Right lung (tissue), 5 donors: Measurements from ENCODE around the gene HSD17B12. TPM values are rescaled to one million over a fixed set of nuclear protein-coding genes. Genes with fewer than 3 reads are reported as not detected.

Experiments
- DNase-seq, 2 donors: peaks; one replicate each; pipeline ENCODE4 v3.0.0-alpha.2; 2013
- polyA plus RNA-seq, 5 donors: library from polyadenylated mRNA; unstranded; fragments of 120-200 nt; gene quantifications; one replicate each; pipeline versions ENCODE4 v1.2.1 to v1.2.3, GENCODE V29; 2013; ENCODE audit warnings: inconsistent platforms in 1 of 5, low replicate concordance in 1 of 5; ENCODE audit not compliant: insufficient read length in 5 of 5, insufficient read depth in 1 of 5

The HSD17B12 gene
- polyA plus RNA-seq, 5 donors, result 51.6 to 88.5 (median 74.6) TPM

DNA sequence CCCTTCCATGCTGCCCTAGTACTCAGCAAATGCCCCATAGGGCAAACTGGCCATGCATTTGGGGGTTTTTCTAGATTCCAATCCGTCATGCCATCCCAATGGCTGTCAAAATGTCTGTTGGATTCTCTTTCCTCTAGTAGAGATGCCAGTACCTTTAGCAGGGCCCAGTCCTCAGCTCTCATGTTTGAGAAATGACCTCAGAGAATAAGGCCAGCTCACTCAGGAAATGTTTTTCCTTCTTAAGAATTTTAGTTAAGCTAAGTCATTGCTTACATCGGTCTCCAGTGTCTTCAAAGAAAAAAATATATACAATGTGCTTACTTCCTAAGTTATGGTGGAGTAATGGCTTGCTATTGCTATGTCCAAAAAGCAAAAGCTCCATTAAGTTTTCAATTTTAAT, 186.0 kb downstream of the HSD17B12 start:
- no peak for DNase-seq

DNA sequence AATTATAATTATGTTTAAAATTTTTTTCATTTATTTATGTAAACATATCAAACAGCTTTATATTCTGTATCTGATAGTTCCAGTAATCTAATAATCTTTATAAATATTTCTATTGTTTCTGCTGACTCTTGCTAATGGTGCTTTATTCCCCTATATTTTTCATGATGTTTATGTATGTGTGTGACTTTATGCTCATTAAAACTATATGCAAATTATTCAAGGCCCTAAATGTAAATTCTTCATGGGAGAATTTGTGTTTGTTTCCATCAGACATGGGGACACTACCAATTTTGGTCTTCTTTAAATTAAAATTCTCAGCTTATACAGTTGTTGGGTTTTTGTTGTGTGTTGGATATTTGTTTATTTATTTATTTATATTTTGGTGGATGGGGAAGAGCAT, 186.4 kb downstream of the HSD17B12 start:
- DNase-seq, result no peak

DNA sequence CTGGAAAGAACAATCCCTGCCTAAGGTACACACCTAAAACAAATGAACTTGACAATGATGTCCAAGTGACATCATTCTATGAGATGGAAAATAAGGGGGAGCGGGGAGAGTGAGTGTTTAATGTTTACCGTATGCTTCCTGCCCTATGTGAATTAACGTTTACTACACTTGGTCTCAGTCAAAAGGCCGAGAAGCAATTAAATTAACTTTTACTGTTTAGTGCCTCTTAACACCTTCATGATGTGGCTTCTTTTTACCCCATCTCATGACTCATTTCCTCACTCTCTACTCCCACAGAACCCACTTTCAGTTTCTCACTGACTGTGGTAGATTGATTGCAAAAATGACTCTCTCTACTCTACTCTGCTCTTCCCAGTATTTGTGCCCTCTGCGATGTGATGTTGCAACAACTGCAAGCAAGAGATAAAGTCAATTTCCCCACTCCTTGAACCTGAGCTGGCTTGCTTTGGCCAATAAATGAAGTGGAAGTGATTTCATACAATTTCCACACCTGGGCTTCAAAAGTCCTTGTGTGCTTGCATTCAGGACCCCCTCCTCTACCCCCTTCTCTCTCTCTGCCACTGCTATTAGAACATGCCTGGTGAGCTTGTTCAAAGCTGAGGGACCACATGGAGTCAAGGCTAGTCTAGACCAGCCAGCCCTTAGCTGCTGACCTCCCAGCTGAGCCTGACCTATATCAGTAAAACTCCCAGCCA, 188.5 kb downstream of the HSD17B12 start:
- DNase-seq, result no peak

DNA sequence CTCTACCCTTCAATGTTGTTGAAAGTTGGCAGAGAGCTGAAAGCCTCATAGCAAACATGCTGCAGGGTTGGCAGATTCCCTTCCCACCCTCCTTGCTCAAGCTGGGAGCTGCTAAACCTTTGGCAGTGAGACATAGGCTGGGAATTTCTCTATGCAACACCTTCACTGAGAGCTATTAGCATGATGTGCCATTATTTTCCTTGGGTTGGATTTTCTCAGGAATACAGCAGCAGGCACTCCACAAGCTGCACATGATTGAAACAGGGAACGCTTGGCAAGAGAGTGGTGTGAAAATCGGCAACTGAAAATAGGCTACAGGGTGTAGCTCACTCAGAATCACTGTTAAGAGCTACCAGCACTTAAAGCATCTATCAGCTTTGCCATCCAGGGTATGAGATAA, 190.5 kb downstream of the HSD17B12 start:
- no peak for DNase-seq

DNA sequence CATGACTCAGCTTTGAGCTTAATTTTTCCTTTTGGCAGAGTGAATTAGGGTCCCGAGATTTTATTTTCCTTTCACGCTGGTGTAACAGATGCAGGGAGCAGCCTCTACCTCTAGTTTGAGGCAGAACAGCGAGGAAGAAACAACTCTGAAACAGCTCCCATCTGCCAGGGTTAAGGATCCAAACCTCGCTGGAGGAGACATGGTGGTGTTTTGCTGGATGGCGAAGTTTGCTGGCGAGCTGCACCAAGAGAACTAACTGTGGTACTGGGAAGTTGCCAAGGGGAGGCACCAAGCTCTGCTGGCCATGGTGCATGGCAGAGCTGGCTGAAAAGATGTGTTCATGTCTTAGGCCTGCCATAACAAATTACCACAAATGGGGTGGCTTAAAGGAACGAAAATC, 192.5 kb downstream of the HSD17B12 start:
- DNase-seq, result no peak

DNA sequence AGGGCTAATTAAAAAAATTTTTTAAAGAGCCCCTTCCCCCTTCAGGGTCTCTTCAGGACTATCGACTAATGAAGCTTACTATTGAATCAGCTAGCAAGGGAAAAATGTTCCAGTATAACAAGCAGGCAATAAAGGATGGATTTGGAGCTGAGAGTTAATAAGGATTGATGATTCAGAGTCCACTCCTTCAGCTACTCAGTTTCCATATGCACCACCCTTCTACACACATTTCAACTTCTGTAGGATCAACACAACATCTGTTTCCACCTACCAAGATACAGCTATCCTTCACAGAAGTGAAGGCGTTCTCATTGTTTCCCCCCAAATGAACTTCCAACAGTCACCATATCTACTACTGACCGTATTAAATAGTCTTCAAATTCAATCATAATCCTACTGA, 193.5 kb downstream of the HSD17B12 start:
- DNase-seq, result no peak

DNA sequence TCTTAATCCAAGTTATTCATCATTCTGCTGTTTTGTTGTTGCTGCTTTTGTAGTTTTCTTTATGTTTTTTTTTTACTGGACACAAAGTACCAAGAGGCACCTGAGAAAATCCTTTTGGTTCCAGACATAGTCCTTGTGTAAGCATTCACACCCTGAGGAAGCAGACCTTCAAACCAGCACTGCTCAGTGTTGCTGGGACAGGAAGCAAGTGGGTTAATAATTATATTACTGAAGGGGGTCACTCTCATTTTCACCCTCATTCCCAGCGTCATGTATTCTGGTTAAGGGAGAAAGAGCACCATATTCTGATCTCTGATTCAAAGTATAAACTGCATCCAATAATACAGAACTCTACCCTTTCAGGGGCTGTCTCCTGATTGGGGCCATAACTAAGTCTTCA, 194.2 kb downstream of the HSD17B12 start:
- no peak for DNase-seq

DNA sequence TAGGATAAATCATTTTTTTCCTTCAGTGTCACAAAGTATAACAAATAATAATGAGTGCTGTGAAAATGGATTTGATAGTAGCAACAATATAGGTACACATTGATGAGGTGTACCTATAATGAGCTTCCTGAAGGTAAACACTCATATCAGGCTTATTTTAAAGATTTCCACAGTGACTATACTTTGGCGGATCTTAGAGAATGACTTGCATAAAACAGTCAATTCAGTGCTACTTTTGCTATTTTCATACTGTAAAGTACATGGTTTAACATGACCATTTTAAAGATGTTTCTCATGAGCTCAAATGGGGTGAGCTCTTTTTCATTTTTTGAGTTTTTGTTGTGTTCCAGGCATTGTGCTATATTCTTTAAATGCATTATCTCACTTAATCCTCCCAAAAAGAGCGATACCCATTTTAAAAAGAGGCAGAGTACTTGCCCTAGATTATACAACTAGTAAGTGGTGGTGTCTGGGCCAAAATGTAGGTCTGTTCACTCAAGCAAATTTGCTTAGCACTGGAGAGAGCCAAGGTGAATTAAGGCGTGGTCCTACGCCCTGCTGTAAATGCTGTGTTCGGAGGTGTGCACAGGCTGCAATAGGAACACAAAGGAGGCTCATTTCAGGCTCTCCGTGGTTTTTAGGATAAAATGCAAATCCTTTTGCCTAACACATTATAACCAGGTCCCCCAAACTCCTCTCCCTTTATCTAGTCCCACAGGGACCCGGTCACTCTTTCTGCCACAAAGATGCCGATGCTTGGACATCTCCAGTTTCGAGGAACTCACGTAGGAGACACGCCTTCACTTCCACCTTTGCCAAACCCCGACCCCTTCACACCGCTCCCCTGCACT, 199.5 kb downstream of the HSD17B12 start:
- no peak for DNase-seq

DNA sequence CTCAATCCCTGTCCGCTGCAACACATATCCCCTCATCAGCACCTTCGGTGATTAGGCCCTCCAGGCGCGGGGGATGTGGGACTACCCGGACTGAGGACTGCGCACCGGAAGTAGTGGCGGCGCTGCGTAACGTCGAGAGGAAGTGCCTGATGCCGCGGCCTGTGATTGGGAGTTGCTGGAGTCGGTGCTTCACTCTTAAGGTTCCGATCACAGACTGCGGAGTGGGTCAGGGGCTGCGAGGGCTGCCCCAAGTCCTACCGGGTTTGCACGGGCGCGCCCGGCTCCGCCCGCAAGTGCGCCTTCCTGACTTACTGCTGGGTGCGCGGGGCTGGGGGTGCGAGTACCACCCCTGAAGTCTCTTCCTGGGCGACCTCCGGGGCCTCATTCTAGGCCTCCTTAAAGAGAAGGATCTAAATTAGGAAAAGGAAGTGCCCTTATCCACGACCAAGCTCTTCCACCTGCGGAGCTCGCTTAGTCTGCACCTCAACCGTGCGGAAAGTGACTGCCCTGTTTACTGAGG, 200.2 kb downstream of the HSD17B12 start, which contains the start of gene ALKBH3:
ALKBH3 (plus strand) TSS at position 192 of the 520 bp plus-strand sequence. CDS start 1,822 bp downstream, outside the sequence.
- peak; percentile 83 to 86 for DNase-seq

DNA sequence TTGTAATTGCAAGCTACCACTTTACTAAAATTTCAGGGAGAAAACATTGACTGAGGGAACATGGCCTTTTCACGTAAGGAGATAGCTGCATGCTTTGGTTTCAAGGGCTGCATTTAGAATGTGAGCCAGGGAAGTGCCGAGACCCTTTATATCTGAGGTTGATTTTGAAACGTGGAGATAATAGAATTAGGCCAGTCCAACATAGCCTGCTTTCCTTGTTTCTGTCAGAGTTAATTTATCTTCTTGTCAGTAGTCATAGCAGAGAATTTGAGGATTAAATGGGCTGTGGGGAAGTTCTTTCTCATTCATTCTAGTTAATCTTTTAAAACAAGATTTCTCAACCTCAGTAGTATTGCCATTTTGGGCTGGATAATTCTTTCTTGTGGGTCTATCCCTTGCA, 212.3 kb downstream of the HSD17B12 start:
- DNase-seq, result no peak

DNA sequence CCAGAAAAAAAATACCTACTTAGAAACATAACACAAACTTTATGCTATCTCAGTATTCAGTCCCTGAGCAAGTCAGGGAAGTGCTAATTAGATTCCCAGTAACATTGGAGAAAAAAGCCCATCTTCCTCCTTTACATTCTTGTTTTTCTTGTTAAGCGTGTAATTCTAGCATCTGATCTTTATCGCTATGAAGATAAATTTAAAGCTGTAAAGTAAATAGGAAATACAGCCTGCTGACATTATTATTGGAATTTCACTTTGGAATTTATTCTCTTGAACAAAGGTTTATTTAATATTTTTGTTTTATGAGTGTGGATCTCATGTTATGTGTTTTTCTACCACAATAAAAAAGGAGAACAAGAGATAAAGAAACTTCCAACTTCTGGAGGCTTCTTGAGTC, 214.0 kb downstream of the HSD17B12 start:
- no peak for DNase-seq

DNA sequence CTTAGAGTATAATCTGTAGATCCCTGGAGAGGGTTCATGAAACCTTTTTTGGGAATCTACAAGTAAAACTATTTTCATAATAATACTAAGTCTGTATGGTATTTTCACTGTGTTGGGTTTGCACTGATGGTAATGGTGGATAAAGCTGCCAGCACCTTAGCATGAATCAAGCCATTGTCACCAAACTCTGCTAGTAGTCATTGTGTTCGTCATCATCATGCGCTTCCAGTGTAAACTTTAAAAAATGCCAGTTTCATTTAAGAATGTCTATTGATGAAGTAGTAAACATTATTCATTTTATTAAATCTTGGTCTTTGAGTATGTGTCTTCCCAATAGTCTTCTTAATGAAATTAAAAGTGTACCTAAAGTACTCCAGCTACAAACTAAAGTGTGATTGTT, 215.1 kb downstream of the HSD17B12 start:
- DNase-seq, result no peak

DNA sequence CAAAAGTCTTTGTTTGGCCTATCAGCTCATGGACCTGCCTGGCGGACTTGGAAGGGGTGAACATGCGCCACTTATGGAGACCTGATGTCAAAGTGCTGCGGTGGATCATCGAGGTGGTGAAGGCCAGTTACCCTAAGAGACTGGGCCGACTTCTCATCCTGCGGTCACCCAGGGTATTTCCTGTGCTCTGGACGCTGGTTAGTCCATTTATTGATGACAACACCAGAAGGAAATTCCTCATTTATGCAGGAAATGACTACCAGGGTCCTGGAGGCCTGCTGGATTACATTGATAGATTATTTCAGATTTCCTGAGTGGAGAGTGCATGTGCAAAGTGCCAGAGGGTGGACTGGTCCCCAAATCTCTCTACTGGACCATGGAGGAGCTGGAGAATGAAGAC, 218.0 kb downstream of the HSD17B12 start:
- DNase-seq, result no peak

DNA sequence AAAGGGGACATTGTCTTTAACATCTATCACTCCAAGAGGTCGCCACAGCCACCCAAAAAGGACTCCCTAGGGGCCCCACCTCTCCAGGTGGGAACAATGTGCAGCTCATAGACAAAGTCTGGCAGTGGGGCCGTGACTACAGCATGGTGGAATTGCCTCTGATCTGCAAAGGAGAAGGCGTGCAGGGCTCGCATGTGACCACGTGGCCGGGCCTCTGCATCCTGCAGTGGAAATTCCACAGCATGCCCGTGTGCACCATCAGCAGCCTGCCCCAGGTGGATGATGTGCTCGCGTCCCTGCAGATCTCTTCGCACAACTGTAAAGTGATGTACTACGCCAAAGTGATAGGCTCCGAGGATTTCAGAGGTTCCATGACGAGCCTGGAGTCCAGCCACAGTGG, 218.6 kb downstream of the HSD17B12 start:
- DNase-seq, result no peak

DNA sequence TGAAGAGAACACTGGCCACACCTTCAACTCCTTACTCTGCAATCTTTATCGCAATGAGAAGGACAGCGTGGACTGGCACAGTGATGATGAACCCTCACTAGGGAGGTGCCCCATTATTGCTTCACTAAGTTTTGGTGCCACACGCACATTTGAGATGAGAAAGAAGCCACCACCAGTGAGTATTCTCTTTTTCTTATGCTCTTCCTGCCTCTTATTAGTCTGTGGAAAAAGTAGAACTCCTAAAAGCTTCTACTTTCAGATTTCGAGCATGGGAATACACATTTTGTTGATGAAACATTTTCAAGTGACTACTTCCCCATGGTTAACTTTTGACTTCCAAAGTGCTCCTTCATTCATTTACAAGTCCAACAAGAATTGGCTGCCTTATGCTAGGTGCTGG, 221.0 kb downstream of the HSD17B12 start:
- DNase-seq, result no peak

DNA sequence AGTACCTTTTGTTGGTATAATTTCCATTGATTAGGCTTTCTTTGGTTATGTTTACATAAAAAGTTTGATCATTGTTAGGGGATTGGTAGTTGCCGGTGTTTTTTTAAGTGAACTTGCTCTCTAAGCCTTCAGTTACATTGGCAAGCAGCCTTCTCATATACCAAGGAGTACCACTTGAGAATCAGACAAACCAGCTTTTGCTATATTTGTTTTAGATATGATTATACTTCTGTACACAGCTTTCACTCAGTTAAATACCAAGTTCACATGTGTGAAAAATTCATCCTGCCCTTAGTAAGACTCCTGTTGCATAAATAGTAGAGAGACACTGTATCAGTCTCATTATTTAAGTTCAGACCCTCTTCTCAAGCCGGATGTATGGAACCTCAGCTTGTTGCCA, 222.5 kb downstream of the HSD17B12 start:
- no peak for DNase-seq

DNA sequence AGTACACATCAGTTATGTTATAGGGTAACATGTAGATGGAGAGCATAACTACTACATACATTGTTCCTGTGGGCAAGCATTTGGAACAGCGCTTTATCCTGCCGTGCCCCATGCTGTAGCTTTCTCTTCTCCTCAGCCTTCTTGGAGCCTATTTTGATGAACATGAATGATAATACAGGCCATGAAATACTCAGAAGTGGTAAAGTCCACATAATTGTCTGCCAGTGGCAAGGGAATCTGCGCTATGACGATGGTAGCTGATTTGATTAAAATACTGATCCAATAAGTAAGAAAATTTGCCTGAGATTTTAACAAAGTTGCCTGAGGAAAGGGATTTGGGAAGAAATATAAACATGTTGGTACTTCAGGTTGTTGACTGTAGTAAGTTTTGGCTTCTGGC, 223.4 kb downstream of the HSD17B12 start:
- DNase-seq, result no peak

DNA sequence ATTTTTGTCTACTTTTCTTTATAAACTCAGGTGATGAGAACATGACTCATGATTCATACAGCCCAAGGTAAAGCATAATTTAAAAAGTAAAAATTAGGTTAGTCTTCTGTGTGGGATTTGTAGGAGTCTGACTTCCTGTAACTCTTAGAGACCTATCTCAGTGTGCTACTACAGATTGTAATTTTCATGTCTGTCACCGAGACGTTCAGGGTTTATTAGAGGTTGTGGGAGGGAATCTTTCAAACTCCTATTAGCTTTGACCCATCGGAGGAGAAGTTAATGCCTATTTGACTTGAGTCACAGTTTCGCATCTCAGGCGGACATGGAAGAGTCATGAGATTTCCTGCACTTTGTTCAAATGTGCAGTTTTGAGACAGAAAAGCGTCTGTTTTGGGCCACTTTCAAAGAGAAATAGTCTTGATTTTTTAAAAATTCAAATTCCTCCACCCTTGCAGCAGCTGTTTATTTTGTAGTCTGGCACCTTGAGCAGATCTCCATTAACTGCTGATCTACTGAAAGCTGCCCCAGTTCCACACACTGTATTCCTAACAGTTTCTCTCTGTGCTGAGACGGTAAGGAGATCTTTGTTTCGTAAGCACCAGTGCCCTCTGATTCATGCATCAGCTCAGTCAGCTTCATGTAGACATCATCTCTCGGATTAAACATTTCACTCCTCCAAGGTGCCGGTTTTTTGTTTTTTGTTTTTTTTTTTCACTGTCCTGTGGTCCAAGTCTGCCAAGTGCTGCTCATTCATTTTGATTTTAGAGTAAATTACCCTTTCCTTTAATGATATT, 224.4 kb downstream of the HSD17B12 start:
- DNase-seq, result peak in 1 of 2 donors; percentile 41

DNA sequence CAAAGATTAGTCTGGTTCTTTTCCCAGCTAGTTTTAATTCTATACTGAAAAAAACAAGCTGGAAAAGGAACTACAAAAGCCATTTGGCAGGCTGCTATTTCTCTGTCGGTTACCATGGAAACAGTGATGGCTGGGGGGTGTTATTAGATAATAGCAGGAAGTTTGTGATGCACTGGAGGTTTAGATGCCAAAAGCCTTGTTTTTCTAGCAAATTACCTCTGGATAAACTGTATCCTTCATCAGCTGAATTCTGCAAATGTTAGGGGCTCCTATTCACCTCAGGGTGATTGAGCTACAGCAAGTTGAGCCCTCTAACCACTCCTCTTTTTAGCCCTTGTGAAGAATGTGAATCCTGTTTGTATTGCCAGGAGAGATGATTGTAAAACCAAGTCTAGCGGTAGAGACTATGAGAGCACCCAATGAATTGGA, 225.3 kb downstream of the HSD17B12 start:
- peak; percentile 84 to 92 for DNase-seq
